GM18907 (cell line): ENCODE results near the gene TRIM24.
"Not testable (repeated sequence)": the region's sequence is repeated elsewhere in the genome, so short reads cannot be mapped to it uniquely, and the experiment has no call there.

Source experiments
- ATAC-seq: cut with Tn5 transposase; IDR thresholded peaks from one replicate; pipeline ENCODE4 v1.9.1; 2021; ENCODE audit warnings: mild to moderate bottlenecking, moderate library complexity; ENCODE audit not compliant: unreplicated experiment

TRIM24 gene

DNA sequence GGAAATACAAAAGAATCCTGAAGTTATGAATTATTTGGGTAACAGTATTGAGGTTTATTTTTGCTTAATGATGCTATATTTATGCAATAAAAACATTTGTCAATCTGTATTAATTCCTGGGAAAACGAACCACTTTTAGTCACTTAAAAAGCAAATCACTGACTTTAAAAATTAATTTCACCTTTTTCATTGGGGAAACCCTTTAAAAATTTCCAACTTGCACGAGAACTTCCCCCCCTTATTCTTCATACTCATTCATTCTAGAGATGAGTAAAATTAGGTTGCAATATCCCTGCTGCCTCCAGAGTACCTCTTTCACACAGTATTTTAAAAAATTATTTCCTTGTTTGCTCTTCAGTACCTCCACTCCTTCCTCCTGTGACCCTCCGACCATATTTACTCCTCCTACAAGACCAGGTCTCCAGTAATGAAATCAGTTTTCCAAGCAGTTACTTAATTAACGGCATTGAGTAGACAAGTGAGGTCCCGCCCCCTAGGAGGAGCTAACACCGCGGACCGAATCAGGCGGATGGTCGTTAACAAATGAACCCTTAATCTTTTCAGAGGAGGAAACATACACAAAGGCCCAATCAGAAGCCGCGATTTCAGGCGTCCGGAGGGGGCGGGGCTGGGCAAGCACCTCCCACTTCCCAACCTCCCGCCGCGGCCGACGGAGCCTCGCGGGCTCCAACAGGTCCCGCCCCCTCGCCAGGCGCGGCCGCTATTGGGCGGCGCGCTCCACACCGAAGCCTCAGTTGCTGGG is 465 bp upstream of the TRIM24 start:
- peak; percentile 87 for ATAC-seq

DNA sequence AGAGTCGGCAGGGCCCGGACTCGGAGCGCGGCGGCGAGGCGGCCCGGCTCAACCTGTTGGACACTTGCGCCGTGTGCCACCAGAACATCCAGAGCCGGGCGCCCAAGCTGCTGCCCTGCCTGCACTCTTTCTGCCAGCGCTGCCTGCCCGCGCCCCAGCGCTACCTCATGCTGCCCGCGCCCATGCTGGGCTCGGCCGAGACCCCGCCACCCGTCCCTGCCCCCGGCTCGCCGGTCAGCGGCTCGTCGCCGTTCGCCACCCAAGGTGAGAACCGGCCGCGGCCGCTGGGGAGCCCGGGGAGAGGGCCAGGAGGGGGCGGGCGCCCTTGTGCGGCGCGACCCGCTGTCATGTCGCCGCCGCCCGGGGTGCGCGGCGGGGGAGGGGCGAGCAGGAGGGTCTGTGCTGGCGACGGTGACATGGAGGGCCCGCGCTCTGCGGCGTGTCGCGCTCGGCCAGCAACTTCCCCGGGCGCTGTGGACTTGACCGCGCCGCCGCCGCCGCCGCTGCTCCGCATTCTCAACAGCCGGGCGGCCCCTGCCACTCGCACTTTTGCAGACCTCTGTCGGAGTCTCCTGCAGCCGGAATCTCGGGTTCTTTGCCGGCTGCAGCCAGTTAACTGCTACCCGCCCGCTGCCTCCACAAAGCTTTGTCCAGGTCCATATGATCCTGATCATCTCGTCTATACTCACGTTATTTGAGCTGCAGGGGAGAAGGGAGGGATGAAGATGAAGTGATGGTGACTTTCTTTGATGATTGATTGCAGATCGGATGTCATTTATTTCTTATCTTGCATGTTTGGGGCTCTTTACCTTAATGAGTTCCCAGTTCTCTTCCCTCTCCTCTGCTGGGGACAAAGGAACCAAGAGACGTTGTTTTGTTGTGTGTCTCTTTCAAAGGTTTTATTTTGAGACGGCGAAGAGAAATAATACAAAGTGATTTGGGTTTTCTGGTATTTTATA is 869 bp downstream of the TRIM24 start:
- peak; percentile 50 for ATAC-seq

DNA sequence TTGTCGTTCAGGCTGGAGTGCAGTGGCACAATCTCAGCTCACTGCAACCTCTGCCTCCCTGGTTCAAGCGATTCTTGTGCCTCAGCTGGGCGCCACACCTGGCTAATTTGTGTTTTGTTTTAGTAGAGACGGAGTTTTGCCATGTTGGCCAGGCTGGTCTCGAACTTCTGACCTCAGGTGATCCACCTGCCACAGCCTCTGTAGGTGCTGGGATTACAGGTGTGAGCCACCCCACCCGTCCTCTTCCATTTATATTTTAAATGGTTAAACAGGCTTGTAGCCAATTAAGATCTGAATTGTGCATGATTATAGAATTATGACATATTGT is 3.2 kb downstream of the TRIM24 start:
- ATAC-seq = not testable (repeated sequence)

DNA sequence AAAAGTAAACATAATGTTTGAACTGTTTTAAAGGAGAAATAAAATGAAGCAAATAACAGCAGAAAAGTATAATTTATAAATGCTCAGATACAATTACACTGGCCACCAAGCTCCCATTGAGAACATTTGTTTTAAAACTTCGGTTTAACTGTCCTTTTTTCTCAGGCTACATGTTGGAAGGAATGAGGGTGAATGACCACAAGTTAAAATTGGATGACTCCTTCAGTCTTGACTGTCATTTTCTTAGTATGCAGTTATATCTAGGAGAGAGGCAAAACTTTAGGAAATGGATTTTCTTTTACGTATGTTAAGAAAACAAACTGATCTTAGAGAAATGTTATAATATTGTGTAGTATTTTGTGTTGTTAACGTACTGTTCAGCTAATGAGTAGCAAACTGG is 5.0 kb downstream of the TRIM24 start:
- ATAC-seq = no peak

DNA sequence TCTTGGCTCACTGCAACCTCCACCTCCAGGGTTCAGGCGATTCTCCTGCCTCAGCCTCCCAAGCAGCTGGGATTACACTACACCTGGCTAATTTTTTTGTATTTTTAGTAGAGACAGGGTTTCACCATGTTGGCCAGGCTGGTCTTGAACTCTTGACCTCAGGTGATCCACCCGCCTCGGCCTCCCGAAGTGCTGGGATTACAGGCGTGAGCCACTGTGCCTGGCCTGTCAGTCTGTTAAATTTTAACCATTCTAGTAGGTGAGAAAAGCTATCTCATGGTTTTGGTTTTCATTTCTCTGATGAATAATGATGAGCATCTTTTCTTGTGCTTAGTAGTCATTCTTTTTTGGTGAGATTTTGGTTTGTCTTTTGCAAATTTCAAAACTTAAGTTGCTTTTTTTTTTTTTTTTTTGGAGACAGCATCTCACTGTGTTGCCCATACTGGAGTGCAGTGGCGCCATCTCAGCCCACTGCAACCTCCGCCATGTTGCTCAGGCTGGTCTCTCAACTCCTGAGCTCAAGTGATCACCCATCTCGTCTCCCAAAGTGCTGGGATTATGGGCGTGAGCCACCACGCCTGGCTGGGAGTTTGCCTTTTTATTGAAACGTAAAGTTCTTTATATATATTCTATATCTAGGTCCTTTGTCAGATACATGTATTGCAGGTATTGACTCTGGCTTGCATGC is 6.2 kb downstream of the TRIM24 start:
- ATAC-seq = peak; percentile 81

DNA sequence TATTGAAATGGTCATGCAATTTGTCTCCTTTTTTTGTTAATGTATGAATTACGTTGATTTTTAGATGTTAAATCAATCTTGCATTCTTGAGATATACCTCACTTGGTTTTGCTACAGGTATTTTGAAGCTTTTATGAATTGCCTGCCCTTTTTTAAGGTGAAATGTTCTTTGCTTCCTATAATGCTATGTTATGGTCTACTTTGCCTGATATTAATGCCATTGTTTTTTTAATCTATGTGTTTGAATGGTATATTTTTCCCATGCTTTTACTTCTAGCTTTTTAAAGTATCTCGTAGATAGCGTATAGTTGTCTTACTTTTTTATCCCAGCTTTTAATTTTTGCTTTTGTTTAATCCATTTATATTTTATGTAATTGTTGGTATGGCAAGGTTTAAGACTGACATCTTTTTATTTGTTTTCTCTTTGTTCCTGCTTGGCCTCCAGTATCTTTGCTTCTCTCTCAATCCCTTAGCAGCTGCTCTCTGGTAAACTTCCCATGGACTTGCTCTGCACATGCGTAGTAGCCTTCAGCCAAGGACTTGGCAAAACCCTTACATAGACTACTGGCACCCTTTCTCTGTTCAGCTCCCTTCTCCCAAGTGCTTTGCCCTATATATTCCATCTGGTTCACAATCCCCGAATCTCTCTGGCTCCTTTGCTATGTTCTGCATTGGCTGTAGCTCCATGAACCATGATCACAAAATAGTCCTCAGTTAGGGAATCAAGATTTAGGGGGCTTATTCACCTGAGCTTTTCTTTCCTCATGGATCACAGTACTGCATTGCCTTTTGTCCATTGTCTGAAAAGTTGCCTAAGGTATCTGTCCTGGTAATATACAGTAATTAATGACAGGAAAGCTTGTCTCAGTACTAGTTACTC is 8.4 kb downstream of the TRIM24 start:
- no peak for ATAC-seq

DNA sequence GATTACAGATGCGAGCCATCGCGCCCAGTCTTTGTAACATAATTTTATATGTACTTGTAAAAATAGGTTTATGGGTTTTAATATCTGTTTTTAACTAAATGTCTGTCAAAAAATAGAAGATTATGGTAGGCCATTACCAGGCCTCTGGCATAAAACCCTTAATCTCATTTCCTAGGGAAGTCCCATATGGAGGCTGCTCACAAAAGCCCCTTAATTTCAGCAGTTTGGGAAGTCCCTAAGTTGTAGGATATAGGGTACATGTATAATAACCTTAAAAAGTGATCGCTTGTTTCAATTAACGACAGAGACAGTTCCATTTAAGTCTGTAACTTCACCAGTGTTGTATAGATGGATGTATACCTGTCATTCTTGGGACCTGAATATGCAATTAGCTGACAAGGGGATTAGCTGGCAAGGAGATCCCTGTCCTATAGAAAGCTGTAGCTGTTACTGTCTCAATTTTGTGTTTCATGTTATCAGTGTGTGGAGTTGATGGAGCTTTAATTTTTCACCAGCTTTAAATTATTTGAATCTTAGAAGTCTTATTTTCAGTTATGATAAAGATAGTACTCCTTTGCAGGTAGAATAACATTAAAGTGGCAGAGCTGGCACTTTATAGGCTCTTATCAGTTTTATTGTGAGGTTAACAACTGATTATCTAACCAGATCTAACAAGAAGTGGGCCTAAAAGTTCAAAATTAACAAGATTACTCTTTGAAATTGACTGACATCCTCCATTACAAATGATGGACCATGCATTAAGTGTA is 10.5 kb downstream of the TRIM24 start:
- no peak for ATAC-seq

DNA sequence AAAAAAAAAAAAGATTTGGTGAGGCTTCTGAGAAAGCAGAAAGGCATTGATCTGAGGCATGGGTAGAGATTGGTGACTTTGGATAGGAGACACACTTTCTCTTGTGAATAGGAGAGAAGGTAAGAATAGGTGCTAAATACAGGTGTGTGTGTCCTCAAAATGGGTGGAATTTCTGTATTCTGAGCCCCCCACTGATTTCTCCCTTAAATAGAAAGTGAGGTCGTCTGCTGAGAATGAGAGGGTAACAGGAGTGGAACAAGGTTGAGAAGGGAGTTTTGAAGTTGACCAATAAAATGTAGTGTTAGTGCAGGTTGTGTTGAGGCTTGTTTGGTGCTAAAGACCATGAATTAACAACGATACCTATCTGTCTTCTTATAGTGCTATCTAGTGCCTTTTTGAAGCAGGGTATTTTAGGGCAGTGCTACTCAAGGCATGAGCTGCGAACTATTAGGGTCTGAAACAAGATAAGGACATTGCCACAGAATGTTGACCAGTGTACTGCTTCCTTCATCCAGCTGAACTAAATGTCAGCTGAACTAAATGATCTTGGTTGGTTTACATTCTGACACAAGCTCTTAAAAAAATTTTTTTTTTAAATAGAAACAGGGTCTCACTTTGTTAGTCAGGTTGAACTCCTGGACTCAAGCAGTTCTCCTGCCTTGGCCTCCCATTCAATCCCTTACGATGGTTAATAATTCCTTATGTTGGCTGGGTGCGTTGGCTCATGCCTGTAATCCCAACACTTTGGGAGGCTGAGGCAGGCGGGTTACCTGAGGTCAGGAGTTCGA is 12.4 kb downstream of the TRIM24 start:
- ATAC-seq = no peak

DNA sequence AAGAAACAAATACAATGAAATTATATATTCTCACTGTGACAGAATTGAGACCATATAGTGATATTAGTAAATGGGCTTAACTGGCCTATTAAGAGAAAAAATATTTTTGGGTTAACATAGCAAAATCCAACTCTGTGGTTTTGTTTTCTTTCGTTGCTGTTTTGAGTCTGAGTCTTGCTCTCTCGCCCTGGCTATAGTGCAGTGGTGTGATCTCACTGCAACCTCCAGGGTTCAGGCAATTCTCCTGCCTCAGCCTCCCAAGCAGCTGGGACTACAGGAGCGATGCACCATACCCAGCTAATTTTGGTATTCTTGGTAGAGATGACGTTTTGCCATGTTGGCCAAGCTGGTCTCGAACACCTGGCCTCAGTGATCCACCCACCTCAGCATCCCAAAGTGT is 15.3 kb downstream of the TRIM24 start:
- no peak for ATAC-seq

DNA sequence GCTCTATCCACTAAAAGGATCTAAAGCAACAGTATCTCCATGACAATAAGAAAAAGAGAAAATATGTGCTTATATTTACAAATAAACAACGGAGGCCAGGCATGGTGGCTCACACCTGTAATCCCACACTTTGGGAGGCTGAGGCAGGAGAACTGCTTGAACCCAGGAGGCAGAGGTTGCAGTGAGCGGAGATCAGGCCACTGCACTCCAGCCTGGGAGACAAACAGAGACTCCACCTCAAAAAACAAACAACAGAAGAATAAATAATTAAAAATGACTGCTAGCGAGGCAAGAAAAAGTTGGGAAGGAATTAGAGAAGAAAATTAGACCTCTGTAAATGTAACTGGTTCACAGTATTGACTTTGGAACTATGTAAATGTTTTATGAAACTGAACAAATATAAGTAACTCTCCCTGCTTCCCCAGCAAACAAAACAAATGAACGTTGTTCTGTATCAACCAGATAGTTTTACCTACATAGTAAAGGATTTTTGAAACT is 17.1 kb downstream of the TRIM24 start:
- no peak for ATAC-seq

DNA sequence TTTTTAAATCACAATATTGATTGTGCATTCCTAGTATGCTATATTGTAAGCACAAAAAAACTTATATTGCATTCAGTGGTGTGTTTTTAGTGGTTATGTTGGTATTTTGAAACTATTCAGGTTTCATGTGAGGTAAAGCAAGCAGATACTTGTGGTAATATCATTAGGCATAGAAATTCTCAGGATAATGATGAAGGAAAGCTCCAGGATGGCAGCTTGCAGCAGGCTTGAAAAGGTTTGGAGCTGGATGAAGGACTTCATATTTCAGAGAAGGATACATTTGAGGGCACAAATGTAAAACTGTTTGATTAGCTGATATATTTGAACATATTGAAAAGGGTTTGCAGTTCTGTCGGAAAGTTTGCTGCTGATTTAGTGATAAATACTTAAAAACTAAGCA is 17.5 kb downstream of the TRIM24 start:
- no peak for ATAC-seq

DNA sequence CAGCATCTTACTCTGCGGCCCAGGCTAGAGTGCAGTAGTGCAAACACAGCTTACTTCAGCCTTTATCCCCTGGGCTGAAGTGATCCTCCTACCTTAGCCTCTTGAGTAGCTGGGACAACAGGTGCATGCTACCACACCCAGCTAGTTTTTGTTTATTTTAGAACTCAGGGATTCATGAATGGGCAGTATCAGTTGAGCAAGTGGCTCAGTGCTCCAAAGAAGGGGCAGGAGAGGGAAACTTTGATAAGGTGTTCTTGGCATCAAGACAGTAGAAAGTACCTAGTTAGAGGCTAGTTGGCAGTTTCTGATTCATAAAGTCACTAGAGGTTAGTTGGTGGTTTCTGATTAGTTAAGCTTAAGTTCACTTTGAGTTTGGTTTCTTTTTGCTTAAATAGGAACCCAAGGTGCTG is 18.4 kb downstream of the TRIM24 start:
- ATAC-seq = peak; percentile 83

DNA sequence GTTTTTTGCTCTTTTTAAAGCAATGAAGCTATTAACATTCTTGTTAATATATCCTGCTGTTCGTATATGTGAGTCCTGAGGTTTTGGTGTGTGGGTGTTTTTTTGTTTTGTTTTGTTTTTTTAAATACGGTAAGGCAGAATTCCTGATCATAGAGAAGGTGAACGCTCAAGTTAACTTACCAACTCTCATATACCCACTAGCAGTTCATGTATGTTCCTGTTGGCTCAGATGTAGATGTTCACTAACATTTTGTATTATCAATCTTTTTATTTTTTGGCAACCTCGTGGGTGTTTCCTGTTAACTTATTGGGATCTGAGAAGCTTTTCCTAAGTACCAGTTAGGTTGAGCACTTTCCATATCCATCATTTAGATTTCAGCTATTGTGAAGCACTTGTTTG is 20.5 kb downstream of the TRIM24 start:
- no peak for ATAC-seq

DNA sequence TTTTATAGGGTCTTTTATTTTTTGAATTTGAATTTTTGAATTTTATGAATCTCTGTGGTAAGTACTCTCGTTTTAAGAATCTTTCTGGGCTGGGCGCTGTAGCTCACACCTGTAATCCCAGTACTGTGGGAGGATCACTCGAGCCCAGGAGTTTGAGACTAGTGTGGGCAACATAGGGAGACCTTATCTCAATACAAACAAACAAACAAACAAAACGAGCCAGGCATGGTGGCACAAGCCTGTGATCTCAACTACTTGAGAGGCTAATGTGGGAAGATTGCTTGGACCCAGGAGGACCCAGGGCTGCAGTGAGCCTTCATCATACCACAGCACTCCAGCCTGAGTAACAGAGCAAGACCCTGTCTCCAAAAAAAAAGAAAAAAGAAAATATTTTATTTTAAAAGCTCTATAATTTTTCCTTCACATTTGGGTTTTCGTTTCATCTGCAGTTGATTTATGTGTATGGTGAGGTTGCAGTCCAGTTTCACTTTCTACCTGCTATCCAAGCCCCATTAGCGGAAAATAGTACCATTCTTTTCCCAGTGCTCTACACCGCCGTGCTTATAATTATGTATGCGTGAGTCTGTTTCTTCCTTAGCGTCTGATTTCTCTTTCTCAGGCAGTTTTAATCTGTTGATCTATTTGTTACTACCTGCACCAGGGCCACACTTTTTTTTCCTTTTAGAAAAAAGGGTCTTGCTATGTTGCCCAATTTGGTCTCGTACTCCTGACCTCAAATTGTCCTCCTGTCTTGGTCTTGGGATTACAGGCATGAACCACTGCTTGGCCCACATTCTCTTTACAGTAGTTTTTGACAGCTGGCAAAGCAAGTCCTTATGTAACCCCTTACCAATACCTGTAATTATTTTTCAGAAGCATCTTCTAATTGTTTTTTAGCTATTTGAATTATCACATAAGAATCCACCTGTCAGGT is 21.7 kb downstream of the TRIM24 start:
- no peak for ATAC-seq

DNA sequence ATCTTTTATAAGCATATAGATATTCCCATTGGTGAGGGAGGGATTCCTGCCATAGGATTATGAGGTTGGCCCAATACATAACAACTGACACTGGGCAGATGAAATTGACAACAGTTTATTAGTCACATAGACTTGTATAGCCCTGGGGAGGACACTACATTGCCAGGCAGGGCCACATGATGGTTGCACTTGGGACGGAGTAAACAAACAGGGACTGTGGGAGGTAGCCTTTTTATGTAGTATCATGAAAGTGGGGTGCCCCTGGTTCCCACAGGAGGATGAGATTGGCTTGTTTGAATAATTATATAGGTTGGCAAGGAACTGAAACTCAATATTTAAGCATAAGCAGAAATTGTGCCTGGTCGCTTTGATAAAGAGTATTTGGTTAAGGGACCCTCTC is 23.5 kb downstream of the TRIM24 start:
- no peak for ATAC-seq

DNA sequence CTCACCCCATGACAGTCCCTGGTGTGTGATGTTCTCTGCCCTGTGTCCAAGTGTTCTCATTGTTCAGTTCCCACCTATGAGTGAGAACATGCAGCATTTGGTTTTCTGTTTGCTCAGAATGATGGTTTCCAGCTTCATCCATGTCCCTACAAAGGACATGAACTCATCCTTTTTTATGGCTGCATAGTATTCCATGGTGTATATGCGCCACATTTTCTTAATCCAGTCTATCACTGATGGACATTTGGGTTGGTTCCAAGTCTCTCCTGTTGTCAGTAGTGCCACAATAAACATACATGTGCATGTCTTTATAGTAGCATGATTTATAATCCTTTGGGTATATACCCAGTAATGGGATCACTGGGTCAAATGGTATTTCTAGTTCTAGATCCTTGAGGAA is 25.4 kb downstream of the TRIM24 start:
- not testable (repeated sequence) for ATAC-seq

DNA sequence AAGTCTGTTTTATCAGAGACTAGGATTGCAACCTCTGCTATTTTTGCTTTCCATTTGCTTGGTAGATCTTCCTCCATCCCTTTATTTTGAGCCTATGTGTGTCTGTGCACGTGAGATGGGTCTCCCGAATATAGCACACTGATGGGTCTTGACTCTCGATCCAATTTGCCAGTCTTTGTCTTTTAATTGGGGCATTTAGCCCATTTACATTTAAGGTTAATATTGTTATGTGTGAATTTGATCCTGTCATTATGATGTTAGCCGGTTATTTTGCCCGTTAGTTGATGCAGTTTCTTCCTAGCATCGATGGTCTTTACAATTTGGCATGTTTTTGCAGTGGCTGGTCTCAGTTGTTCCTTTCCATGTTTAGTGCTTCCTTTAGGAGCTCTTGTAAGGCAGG is 29.1 kb downstream of the TRIM24 start:
- ATAC-seq = not testable (repeated sequence)
